ENCODE measurements around the gene FMN1. TPM values are rescaled to one million over a fixed set of nuclear protein-coding genes. Genes with fewer than 3 reads are reported as not detected.

FMN1 gene
- total and polyA plus RNA-seq, 10 of the 15 experiments (the other 5 are each of a cell fraction or from before 2014, with no cell fraction given), result 0.05 to 0.16 (median 0.08) TPM; not detected in 4

GRCh38 chr15:33113666-33114373 lies 80.7 kb downstream of the FMN1 start:
- Histone ChIP-seq H3K4me1 (ENCODE audit: control insufficient read depth, insufficient read depth, low read length) (no peaks in the 10 kb centered on the region), H3K79me2 (ENCODE audit: control insufficient read depth, insufficient read depth, low read length) (no peaks in the 10 kb centered on the region), H4K20me1 (ENCODE audit: control insufficient read depth, insufficient read depth) (no peaks in the 10 kb centered on the region), H3K27me3 (replicated peaks in 1 of 2; ENCODE audit: control insufficient read depth in 2 of 2, insufficient read depth in 2 of 2, low read length in 1 of 2) (peaks cover 0 to 2% of the 10 kb centered on the region in 2 experiments; a peak in 1 of 4 replicates), H3K9me3 (replicated peaks; ENCODE audit: control insufficient read depth, insufficient read depth, low read length) (no peaks in the 10 kb centered on the region), H2AFZ (ENCODE audit: control insufficient read depth, low read depth, low read length) (no peak overlapping the region), H3K4me3 (no peak overlapping the region), H3K27ac (ENCODE audit: control insufficient read depth, insufficient read depth) (no peak overlapping the region), H3K36me3 (ENCODE audit: control insufficient read depth in 2 of 2, insufficient read depth in 2 of 2, low read length in 1 of 2) (no peaks in the 10 kb centered on the region), H3K4me2 (ENCODE audit: control insufficient read depth, insufficient read depth) (no peak overlapping the region), H3K9ac (ENCODE audit: control insufficient read depth, insufficient read depth, low read length) (no peak overlapping the region)
- FAIRE-seq (no peak), ATAC-seq (no peak), DNase-seq (ENCODE audit: low read depth, low spot score) (no peak)
- ChIA-PET RAD21 (ENCODE audit: unreplicated experiment) (no interaction called here), CTCF (no interaction called here), SMC1A (ENCODE audit: uncharacterized antibody, unreplicated experiment) (interaction anchor here (0.5 to 0.9 kb wide), 2 partner anchors 27 to 32 kb away, joined by 3 read pairs; no protein-coding TSS in a partner anchor), POLR2A (no interaction called here)
- WGBS (ENCODE audit: insufficient coverage, insufficient replicate concordance, low lambda C conversion rate, missing lambda C conversion rate), result 14% methylated on average over 7 of the region's 7 CpGs
- TF ChIP-seq CEBPB (IDR thresholded peaks at IDR 0.05; ENCODE audit: borderline replicate concordance in 1 of 2, low read depth in 2 of 2, low read length in 2 of 2), result no peak
- TF ChIP-seq RB1 (IDR thresholded peaks at IDR 0.05; ENCODE audit: borderline replicate concordance), result no peak
- no peak for TF ChIP-seq BRCA1 (IDR thresholded peaks at IDR 0.05; ENCODE audit: low read depth, low read length)
- TF ChIP-seq NR2C2 (IDR thresholded peaks at IDR 0.05; ENCODE audit: borderline replicate concordance, control insufficient read depth, insufficient read length, low read depth), result no peak
- TF ChIP-seq, protein P1, sequence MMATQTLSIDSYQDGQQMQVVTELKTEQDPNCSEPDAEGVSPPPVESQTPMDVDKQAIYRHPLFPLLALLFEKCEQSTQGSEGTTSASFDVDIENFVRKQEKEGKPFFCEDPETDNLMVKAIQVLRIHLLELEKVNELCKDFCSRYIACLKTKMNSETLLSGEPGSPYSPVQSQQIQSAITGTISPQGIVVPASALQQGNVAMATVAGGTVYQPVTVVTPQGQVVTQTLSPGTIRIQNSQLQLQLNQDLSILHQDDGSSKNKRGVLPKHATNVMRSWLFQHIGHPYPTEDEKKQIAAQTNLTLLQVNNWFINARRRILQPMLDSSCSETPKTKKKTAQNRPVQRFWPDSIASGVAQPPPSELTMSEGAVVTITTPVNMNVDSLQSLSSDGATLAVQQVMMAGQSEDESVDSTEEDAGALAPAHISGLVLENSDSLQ (IDR thresholded peaks at IDR 0.05), result no peak
- TF ChIP-seq SMARCA5 (IDR thresholded peaks at IDR 0.05), result no peak
- TF ChIP-seq RAD21 (IDR thresholded peaks at IDR 0.05; ENCODE audit: insufficient read depth, low read depth, low read length), result no peak
- TF ChIP-seq EZH2 (IDR thresholded peaks at IDR 0.05; ENCODE audit: borderline replicate concordance, control insufficient read depth, low read depth, low read length), result no peak
- no peak for TF ChIP-seq ZBED1 (IDR thresholded peaks at IDR 0.05; ENCODE audit: borderline replicate concordance)
- TF ChIP-seq MEF2A (IDR thresholded peaks at IDR 0.05; ENCODE audit: insufficient read depth, low read depth, low read length), result no peak
- no peak for TF ChIP-seq JUNB (IDR thresholded peaks at IDR 0.05)
- TF ChIP-seq HDGF (IDR thresholded peaks at IDR 0.05), result no peak
- no peak for TF ChIP-seq RUNX3 (IDR thresholded peaks at IDR 0.05; ENCODE audit: low read length)
- TF ChIP-seq, protein P2, sequence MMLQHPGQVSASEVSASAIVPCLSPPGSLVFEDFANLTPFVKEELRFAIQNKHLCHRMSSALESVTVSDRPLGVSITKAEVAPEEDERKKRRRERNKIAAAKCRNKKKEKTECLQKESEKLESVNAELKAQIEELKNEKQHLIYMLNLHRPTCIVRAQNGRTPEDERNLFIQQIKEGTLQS (IDR thresholded peaks at IDR 0.05; ENCODE audit: borderline replicate concordance, extremely low read depth, low read depth, low read length), result no peak
- no peak for TF ChIP-seq FOXK2 (IDR thresholded peaks at IDR 0.05)
- no TSS peak for BruUV-seq (replicated peaks)
- in situ Hi-C loops (cut with MboI) (no loop called here), intact Hi-C loops (cut with micrococcal nuclease; ENCODE audit: unreplicated experiment) (no loop called here)

Data from GM12878 (cell line).